Ovary (tissue), 3 donors: ENCODE data around the gene ITM2B.

Source experiments
- EP300 ChIP-seq: sonication (generic); formaldehyde crosslinking; IDR thresholded peaks from one replicate; pipeline ENCODE4 v1.6.1; 2017; ENCODE audit warnings: antibody characterized with exemption
- POLR2A ChIP-seq: fragments of 450-650 bp; IDR thresholded peaks from one replicate; pipeline ENCODE4 v1.6.1; 2017; ENCODE audit warnings: antibody characterized with exemption, mild to moderate bottlenecking, moderate library complexity
- TF ChIP-seq, protein P1 (sequence below), 3 donors: fragments of 450-650 bp in 2 of 3; fragments of 200-600 bp in 1 of 3; IDR thresholded peaks; one replicate each; pipeline versions ENCODE4 v1.5.1 to v1.8.0; 2016 to 2022; ENCODE audit warnings: antibody characterized with exemption in 3 of 3, mild to moderate bottlenecking in 1 of 3
- donor health status: DM: no; HTN: no; CAD: no.

DNA sequence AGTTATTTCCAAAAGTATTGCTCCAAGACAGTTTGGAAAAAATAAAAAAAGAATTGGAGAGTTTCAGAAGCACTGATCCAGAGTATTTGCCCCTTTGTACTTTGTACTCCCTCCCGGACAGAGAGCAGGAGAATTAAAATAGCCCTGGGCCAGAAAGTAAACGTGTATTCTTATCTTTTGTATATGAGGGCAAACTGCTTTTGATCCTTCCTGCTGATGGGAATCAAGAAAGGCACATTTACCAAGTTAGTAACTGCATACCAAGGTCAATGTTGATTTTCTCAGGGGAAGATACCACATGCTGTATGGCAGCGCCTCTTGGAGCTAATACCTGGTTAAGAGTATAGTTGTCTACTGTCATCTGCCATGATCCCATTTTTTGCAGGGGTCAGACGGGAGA is 59.6 kb downstream of the ITM2B start:
- TF ChIP-seq, protein P1, sequence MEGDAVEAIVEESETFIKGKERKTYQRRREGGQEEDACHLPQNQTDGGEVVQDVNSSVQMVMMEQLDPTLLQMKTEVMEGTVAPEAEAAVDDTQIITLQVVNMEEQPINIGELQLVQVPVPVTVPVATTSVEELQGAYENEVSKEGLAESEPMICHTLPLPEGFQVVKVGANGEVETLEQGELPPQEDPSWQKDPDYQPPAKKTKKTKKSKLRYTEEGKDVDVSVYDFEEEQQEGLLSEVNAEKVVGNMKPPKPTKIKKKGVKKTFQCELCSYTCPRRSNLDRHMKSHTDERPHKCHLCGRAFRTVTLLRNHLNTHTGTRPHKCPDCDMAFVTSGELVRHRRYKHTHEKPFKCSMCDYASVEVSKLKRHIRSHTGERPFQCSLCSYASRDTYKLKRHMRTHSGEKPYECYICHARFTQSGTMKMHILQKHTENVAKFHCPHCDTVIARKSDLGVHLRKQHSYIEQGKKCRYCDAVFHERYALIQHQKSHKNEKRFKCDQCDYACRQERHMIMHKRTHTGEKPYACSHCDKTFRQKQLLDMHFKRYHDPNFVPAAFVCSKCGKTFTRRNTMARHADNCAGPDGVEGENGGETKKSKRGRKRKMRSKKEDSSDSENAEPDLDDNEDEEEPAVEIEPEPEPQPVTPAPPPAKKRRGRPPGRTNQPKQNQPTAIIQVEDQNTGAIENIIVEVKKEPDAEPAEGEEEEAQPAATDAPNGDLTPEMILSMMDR (IDR thresholded peaks at IDR 0.05) = no peak
- TF ChIP-seq POLR2A (no peak), EP300 (no peak)
